Measurements from ENCODE around the gene TGM2. TPM values are rescaled to one million over a fixed set of nuclear protein-coding genes. Genes with fewer than 3 reads are reported as not detected.

TGM2 gene
- polyA plus RNA-seq, 4 donors: 11.5 to 35.2 (median 33.2) TPM

GRCh38 chr20:38134427-38135270 is 30.4 kb downstream of the TGM2 start:
- DNase-seq (ENCODE audit: low read depth in 4 of 4, low spot score in 3 of 4): no peak

GRCh38 chr20:38133680-38134426 is 31.2 kb downstream of the TGM2 start:
- DNase-seq (ENCODE audit: low read depth in 4 of 4, low spot score in 3 of 4): no peak

- no peak for DNase-seq (ENCODE audit: low read depth in 4 of 4, low spot score in 3 of 4)
Measured at GRCh38 chr20:38132910-38133501, 32.1 kb downstream of the TGM2 start.

- DNase-seq (ENCODE audit: low read depth in 4 of 4, low spot score in 3 of 4): no peak
Measured at GRCh38 chr20:38132156-38132909, 32.7 kb downstream of the TGM2 start.

- no peak for DNase-seq (ENCODE audit: low read depth in 4 of 4, low spot score in 3 of 4)
Measured at GRCh38 chr20:38131588-38132121, 33.4 kb downstream of the TGM2 start.

GRCh38 chr20:38130687-38131587 is 34.1 kb downstream of the TGM2 start:
- DNase-seq (ENCODE audit: low read depth in 4 of 4, low spot score in 3 of 4): no peak

GRCh38 chr20:38129893-38130609 is 35.0 kb downstream of the TGM2 start:
- DNase-seq (ENCODE audit: low read depth in 4 of 4, low spot score in 3 of 4): no peak

GRCh38 chr20:38129248-38129865 is 35.7 kb downstream of the TGM2 start:
- DNase-seq (ENCODE audit: low read depth in 4 of 4, low spot score in 3 of 4): no peak

GRCh38 chr20:38128691-38129090 is 36.4 kb downstream of the TGM2 start:
- DNase-seq (ENCODE audit: low read depth in 4 of 4, low spot score in 3 of 4): no peak

- DNase-seq (ENCODE audit: low read depth in 4 of 4, low spot score in 3 of 4): no peak
Measured at GRCh38 chr20:38127920-38128528, 37.0 kb downstream of the TGM2 start.

- DNase-seq (ENCODE audit: low read depth in 4 of 4, low spot score in 3 of 4): no peak
Measured at GRCh38 chr20:38126932-38127621, 38.0 kb downstream of the TGM2 start.

- DNase-seq (ENCODE audit: low read depth in 4 of 4, low spot score in 3 of 4): no peak
Measured at GRCh38 chr20:38126146-38126921, 38.7 kb downstream of the TGM2 start.

GRCh38 chr20:38125157-38126056 is 39.7 kb downstream of the TGM2 start:
- peak; percentile 64 to 78 (median 70) for DNase-seq (ENCODE audit: low read depth in 4 of 4, low spot score in 3 of 4)

GRCh38 chr20:38123021-38123587 is 42.0 kb downstream of the TGM2 start:
- DNase-seq (ENCODE audit: low read depth in 4 of 4, low spot score in 3 of 4): no peak

- DNase-seq (ENCODE audit: low read depth in 4 of 4, low spot score in 3 of 4): no peak
Measured at GRCh38 chr20:38121741-38122140, 43.3 kb downstream of the TGM2 start.

Data from left renal pelvis (tissue), 4 donors.